ENCODE results near the gene FAM3B. TPM values are rescaled to one million over a fixed set of nuclear protein-coding genes. Genes with fewer than 3 reads are reported as not detected.

Gene FAM3B
- total and polyA plus RNA-seq, 2 experiments from 2014 or later = 2.5 to 3.6 TPM

GRCh38 chr21:41390043-41390639 lies 73.5 kb downstream of the FAM3B start:
- Mint-ChIP-seq H3K9me3 (no peaks in the 10 kb centered on the region; the same call in none of the 3 replicates), H3K27ac (no peak overlapping the region), H3K27me3 (ENCODE audit: insufficient read depth, low read depth, poor library complexity) (peaks cover 7% of the 10 kb centered on the region), H3K36me3 (ENCODE audit: low read depth) (peaks cover 7% of the 10 kb centered on the region), H3K4me3 (no peak overlapping the region), H3K4me1 (no peaks in the 10 kb centered on the region)
- DNase-seq (ENCODE audit: low spot score) (no peak), ATAC-seq (no peak)
- H3K36me3 ChIP-seq (ENCODE audit: insufficient read depth) = no peaks in the 10 kb centered on the region
- H3K4me2 ChIP-seq = no peak overlapping the region
- H3F3A ChIP-seq (replicated peaks; ENCODE audit: low read depth) = no peaks in the 10 kb centered on the region
- H4K20me1 ChIP-seq (replicated peaks; ENCODE audit: insufficient read depth) = no peaks in the 10 kb centered on the region
- no peaks in the 10 kb centered on the region for H3K4me1 ChIP-seq (ENCODE audit: insufficient read depth)
- H3K9me2 ChIP-seq (ENCODE audit: insufficient read depth) = no peaks in the 10 kb centered on the region
- no peaks in the 10 kb centered on the region for H3K79me2 ChIP-seq (replicated peaks; ENCODE audit: insufficient read depth)
- TF ChIP-seq ZNF114 (CRISPR knock-in tag; IDR thresholded peaks at IDR 0.05) (no peak), ZNF462 (CRISPR knock-in tag; IDR thresholded peaks at IDR 0.05) (no peak), ZNF331 (CRISPR knock-in tag; IDR thresholded peaks at IDR 0.05; ENCODE audit: low read depth) (no peak), POLR2AphosphoS5 (IDR thresholded peaks at IDR 0.05; ENCODE audit: low read depth) (no peak), STAT1 (IDR thresholded peaks at IDR 0.05; ENCODE audit: unreplicated experiment) (no peak), REST (IDR thresholded peaks at IDR 0.05; ENCODE audit: unreplicated experiment) (no peak), NANOG (IDR thresholded peaks at IDR 0.05; ENCODE audit: borderline replicate concordance) (no peak)
- no peak overlapping the region for H3K4me3 ChIP-seq
- no peaks in the 10 kb centered on the region for H3K27me3 ChIP-seq (ENCODE audit: insufficient read depth)
- H2AFZ ChIP-seq = no peak overlapping the region
- no peak overlapping the region for H3K27ac ChIP-seq (ENCODE audit: low read depth)

All from GM23338 (cell line).